HG03571 (cell line): ENCODE data around the gene CUL1.

Source experiments
- ATAC-seq: cut with Tn5 transposase; IDR thresholded peaks from one replicate; pipeline ENCODE4 v1.9.1; 2021; ENCODE audit not compliant: unreplicated experiment

The CUL1 gene

DNA sequence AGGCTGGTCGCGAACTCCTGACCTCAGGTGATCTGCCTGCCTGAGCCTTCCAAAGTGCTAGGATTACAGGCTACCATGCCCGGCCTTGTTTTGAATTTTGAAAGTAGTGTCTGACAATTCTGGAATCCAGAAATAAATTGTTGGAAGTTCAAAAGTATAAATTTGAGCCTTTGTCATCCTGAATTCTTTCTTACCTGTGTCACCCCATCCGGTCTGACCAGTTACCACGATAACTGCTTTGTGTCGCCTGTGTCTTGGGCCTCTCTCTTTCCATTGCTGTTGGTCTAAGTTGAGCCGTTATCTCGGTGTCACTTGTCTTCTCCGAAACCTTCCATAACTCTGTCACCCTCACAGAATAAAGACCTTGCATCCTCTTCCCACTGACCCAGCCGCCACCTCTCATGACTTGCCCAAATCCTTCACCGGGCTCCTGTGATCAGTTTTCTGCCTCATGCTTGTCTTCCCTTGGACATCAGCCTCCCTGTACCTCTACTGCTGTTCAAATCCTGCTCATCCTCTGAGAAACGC is 18.6 kb downstream of the CUL1 start:
- ATAC-seq, result no peak

DNA sequence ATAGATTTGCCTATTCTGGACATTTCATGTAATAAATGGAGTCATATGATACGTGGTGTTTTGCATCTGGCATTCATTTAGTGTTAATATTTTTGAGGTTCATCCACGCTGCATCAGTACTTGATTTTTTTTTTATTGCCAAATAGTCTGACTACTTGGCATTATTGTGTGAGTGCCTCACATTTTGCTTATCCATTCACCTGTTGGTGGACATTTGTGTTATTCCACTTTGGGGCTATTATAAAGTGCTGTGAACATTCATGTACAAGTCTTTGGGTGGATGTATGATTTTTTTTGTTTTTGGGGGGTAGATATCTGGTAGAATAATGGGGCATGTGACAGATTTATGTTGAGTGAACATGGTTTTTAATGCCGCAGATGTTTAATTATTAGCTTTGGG is 19.7 kb downstream of the CUL1 start:
- ATAC-seq, result no peak

DNA sequence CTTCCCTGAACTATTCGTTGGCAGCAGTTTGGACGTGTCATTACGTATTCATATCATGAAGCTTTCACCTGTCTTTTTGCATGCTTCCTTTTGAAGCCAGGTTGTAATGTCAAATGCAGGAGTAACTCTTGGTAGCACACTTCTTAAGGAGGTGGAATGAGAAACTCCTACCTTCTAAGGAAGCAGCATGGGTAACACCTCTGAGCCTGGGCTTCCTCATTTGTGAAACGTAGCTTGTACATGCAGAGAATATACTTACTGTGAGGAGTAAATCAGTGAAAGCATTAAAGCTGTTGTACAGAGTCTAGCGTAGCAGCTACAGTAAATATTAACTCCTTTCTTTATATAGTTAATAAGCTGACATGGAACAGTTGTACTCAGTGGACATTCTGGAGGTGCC is 21.1 kb downstream of the CUL1 start:
- ATAC-seq, result no peak

DNA sequence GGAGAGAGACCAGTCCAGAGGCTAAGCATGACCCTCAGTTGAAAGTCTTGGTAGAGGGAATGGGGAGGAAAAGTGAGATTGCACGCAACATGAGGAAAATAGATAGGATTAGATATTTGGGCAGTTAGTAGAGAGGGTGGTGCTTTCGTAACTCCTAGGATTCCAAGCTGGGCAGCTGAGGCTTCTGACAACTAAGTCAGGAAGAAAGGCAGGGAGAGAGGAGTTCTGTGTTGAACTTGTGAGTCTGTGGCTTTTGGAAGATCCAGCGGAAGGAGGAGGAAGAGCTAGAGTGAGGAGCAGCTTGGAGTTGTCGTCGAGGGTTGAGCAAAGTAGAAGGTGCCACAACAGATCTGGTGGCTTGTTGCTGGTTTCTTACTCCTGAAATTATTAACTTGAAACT is 21.8 kb downstream of the CUL1 start:
- ATAC-seq, result no peak

DNA sequence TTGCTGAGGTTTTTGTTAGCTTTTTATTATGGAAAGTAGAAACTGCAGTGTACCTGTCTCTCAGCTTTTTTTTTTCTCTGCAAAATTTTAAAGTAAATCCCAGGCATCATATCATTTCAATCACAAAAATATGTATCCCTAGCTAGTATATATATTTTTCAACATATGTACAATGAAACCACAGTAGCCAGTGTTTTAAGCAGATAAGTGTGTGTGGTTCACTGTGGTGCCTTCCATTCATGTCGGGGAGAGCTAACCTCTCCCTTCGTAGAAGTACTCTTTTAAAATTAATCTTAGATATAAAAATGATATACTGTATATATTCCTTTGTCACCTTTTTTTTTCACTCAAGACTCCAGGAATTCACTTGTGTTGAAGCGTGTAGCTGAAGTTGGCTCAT is 22.7 kb downstream of the CUL1 start:
- no peak for ATAC-seq

DNA sequence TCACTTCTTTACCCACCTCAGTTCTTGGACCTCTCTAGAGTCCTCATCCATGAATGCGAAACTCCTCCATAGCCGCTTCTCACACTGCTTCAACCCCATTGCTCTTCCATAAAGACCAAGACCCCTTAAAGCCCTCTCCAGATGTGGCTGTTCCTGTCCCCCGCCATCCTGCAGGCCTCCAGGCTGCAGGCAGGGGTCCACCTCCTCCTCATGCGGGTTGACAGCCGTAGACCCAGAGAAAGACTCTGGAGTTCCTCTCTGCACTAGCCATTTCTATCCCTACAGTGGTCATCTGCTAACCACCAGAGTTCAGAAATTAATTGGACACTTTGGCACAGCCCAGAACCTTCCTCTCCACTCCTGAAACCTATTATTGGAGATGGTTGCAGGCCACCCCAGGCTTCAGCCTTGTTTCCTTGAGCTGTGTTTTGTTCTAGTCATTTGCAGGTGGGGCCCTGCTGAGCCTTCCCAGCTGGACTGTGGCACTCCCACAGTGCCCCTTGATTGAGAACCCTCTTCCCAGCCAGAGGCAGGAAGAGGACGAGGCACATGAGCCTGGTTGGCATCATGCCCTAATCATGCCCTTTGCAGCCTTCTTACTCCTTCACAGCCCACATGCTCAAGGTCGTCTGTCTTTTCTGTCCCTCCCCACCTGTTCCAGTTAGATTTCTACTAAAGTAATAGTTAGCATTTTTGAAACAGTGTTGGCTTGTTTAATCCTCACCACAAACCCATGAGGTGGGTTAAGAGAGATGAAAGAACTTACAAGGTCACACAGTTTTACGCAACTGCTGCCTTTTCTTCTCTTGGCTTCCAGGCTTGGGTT is 23.9 kb downstream of the CUL1 start:
- no peak for ATAC-seq

DNA sequence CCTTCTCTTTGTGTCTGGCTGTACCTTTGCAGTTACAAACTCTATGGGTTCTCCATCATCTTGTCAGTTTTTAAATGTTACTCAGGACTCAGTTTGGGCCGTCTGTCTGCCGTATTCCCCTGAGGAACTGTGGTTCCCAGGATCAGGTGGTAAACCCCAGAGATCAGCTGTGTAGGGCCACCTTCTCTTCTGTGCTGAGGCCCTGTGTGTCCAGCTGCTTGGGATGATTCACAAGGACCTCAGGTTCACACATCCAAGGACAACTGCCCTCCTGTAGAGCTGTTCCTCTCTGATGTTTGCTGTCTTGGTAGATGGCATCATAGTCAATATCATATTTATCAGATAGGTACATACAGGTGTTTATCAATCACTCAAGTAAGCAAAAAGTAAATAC is 24.5 kb downstream of the CUL1 start:
- no peak for ATAC-seq

DNA sequence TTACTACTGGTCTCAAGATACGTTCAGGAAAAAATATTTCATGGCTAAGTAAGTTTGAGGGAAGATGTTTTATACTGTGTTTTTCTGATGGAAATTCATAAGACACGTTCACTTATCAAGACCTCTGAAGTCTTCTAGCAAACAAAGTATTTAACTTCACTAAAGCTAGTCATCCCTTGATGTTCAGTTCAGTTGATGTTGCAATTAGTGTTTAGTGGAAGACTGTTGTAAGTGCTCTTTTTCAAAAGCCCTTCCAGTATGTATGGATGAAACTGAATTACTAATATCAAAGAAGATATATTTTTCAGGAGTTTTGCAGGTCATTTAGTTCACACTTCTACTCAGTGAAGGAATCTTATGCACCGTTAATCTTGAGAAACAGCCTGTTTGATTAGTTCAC is 25.1 kb downstream of the CUL1 start:
- ATAC-seq, result no peak

DNA sequence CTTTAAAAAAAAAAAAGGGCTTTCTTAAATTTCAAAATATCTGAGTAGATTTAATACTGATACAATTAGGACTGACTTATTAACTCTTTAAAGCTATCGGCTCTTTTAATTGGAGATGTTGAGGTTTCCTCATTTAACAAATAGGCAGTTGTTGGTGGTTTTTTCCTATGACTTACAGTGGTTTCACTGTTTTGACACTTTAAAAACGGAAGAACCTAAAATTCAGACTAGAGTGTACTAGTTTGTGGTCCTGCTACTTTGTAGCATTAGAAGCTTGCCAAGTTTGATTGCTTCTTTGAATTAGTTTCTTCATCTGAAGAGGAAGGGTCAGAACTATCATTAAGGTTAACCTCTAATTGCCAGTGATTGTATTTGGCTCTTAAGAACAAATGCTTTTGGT is 27.7 kb downstream of the CUL1 start:
- no peak for ATAC-seq

DNA sequence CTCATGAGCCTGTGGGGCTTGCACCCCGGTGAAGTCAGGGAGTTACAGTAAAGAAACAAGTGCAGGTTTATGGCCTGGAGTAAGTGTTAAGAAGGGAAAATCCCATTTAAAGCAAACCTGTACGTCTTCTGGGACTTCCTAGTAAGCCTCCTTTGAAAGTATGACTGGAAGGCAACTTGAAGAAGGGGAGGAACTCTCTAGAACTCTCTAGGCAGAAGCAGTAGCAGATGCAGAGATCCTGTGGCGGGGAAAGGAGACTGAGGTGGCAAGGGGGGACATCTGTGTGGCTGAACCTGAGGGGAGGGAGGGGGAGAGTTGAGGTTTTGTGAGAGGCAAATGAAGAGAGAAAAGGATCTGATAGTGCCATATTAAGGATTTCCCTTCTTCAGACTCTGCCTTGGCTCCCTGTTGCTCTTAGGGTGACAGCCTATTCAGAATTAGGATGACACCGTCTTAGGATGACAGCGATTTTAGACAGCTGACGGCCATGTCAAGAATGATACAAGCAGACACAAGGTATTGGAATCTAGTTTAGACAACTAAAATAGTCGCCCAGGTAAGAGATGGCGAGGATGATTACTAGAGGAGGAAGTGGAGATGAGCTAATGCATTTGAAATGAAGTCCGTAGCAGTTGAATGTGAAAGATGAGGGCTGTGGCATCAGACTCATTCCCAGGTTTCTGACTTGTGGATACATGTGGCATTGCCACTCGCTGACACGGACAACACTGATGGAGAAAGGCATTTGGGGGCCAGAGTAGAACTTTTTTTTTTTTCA is 29.0 kb downstream of the CUL1 start:
- ATAC-seq, result no peak

DNA sequence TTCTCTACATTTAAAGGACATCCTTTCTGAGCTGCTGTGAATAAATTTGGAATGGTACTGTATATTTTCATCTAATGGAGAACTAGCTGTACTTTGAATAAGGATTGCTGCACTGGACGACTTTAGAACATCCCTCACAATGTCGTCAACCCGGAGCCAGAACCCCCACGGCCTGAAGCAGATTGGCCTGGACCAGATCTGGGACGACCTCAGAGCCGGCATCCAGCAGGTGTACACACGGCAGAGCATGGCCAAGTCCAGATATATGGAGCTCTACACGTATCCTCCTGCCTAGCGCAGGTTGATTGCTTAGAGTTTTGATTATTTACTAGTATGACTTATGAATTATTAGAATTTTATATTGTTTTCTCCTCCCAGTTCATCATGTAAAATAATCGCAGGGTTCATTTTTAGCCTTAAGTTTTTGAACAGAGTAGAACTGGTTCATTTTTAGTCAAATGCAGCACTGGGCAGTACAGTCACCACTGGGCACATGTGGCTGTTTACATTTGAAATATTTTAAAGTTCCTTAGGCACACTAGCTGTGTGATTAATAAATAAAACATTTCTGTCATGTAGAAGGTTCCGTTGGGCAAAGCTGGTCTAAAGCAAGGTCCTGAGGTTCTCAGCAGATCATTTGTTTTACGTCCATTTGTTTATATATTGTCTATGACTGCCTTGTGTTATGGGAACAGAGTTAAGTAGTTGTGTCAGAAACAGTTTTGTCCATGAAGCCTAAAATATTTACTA is 31.5 kb downstream of the CUL1 start:
- ATAC-seq, result no peak

DNA sequence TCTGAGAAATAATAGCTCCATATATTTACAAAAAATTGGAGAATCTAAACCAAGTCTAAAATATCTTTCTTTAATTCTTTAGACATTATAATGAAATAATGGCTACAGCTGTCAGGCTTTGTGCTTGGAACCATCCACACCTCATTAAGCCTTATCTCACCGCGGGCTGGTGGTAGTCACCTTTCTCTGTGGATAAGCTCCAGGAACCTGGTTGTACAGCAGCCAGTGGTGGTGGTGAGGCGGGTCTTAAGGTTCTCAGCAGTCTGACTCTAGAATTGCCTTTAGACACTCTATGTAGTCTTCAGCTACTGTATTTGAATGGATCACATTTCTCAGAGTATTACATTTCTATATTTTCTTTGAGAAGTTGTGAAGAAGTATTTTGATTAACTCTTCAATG is 34.2 kb downstream of the CUL1 start:
- ATAC-seq, result no peak

DNA sequence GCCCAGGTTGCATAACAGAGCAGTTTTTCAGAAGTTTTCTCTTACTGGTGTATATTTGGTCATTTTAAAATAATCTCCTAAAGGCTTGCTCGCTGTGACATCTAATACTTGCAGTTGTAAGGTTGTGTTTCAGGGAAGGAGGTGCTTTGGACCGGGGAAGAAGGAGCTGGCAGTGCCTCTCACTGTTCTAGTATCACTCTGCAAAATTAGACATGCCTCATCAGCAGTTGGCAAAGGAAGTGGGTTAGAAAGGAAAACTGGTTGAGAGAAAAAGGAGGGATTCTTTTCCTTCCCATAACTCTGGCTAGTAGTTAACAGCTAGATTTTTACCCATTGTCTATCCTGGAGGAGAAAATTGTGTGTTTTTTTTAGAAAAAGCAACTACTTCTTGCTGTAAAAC is 34.8 kb downstream of the CUL1 start:
- ATAC-seq, result no peak

DNA sequence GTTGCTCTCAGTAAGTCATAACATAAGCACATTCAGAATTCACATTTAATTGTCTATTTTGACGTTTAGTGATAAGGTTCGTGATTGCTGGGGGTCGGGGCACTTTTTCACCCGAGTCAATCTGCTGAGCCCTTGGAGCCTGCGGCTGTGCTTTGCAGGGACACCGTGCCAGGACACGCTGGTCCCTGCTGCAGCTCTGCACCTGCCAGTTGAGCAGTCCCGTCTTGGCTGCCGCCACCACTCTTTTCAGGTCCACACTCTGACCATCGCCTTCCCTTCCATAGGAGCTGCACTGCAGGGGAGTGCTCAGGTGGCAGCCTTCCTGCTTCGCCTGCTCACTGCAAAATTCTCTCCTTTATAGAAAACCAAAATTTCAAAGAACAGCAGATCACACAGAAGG is 36.4 kb downstream of the CUL1 start:
- no peak for ATAC-seq

DNA sequence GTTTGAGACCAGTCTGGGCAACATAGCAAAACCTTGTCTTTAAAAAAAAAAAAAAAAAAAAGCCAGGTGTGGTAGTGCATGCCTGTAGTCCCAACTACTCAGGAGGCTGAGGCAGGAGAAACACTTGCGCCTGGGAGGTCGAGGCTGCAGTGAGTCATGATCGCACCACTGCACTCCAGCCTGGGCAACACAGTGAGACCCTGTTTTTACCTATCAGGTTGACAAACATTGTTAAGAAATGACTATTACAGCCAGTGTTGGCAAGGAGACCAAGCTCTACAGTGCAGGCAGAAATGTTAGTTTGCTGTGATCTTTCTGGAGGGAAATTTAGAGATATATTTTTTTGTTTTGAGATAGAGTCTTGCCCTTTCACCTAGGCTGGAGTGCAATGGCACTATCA is 37.3 kb downstream of the CUL1 start:
- ATAC-seq, result no peak

DNA sequence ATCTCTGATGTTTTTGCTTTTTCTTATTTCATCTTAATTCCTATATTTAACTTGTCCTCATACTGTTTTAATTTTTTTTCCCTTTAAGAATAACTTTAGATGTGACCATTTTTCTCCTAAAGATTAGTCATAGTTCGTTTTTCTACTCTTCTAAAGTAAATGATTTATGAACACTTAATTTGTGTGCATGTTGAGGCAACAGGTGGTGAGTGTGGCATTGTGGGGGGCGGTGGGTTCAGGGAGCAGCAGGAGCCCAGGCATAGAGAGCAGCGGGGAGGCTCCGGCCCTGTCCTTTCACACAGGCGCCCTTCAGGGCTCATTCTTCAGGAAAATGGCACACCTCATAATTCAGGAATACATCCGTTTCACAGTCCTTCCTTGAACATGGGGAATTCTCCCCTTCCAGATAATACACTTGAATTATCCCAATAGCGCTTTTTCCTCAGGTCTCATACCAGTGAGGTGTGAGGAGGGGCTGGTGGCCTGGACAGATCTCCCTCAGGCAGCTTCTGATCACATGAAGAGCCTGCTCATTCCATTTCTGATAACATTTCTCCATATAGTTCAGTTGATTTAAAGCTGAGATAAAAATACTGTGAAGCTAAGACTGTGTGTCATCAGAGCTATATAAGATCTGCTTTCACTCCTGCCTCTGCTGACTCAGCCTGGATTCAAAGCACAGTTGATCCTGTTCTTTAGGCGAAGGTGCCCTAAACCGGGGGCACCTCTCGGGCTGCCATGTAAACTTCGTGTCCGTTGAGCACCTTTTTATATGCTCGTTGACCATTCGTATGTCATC is 40.2 kb downstream of the CUL1 start:
- ATAC-seq, result no peak

DNA sequence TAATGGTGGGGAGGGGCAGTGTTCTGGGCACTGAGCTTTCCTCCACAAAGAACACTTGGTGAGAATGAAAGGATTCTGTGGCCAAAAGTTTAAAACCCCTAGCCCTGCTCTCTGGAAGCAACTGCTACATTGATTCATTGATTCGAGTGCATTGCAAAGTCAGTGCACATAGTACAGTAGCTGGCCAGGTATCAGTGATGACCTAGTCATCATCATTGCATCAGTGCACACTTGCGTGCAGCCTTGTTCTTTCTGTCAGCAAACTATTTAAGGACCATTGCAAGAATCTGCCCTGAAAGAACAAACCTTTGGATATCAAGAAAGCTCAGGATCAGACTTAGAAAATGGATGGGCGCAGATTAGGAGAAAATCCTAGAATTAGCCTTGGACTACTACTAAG is 47.4 kb downstream of the CUL1 start:
- ATAC-seq, result no peak

DNA sequence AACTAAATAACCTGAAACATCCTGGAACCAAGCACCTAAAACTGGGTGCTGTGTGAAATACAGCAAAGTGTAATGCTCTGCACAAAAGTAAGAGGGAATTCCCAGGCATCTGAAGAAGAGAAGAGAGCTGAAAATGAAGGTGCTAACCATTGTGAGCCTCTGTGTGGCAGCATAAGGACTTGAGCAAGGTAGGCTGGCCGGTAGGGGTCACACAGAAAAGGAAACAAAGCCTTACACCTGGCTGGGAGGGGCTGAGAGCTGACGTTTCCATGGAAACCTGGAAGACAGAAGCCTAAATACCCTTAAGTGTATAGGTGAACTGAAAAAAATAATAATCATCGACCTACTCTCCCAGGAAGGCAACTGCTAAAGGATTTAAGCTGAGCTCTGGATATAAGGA is 48.6 kb downstream of the CUL1 start:
- ATAC-seq, result no peak

DNA sequence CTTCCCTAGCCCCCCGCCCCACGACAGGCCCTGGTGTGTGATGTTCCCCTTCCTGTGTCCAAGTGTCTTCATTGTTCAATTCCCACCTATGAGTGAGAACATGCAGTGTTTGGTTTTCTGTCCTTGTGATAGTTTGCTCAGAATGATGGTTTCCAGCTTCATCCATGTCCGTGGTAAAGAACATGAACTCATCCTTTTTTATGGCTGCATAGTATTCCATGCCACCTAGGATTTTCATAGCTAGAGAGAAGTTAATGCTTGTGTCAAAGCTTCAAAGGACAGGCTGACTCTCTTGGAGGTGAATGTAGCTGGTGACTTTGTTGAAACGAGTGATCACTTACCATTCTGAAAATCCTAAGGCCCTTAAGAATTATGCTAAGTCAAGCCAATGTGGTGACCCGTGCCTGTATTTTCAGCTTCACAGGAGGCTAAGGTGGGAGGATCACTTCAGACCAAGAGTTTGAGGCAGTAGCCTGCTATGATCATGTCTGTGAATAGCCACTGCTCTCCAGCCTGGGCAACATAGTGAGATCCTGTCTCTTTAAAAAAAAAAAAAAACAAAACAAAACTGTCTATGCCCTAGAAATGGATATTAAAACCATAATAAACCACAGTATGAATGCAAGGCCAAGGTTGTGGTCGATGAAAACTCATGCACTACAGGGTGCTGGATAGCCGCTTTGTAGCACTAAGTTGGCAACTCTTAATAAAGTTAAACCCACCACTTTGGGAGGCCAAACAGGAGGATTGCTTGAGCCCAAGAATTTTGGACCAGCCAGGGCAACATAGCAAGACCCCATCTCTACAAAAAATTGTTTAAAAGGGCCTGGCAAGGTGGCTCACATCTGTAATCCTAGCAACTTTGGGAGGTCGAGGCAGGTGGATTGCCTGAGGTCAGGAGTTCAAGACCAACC is 52.0 kb downstream of the CUL1 start:
- no peak for ATAC-seq

DNA sequence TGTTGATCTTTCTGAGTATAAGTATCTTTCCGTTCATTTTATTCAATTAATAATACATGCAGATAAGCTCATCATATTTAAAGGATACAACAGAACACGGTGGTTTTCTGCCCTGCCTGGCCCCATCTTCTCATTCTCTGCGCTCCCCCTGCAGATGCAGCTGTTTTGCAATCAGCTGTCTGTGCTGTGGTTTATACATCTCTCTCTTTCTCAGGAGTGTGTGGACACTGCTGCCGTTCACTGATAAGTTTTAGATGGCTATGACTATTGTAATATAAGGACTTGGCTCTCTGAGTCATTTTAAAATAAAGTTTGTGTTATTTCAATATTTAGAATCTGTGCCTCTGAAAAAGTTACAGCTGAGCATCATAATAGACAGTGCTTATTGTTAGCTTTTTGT is 54.5 kb downstream of the CUL1 start:
- ATAC-seq, result no peak
